Medulla oblongata (tissue), 1 donor: ENCODE data around the gene DTX1.
"Not testable (repeated sequence)": the region's sequence is repeated elsewhere in the genome, so short reads cannot be mapped to it uniquely, and the experiment has no call there.

Source experiments
- DNase-seq: peaks from one replicate; pipeline ENCODE4 v3.0.0-alpha.2; 2015; ENCODE audit errors: extremely low spot score

DTX1 gene

GRCh38 chr12:113114447-113115178 lies 58.1 kb downstream of the DTX1 start:
- no peak for DNase-seq

GRCh38 chr12:113115455-113116126 lies 59.1 kb downstream of the DTX1 start:
- DNase-seq = no peak

GRCh38 chr12:113116875-113117274 lies 60.3 kb downstream of the DTX1 start:
- DNase-seq = no peak

- not testable (repeated sequence) for DNase-seq
Observed at GRCh38 chr12:113117684-113118083, 61.2 kb downstream of the DTX1 start.

GRCh38 chr12:113118142-113118541 lies 61.6 kb downstream of the DTX1 start:
- no peak for DNase-seq

- no peak for DNase-seq
Observed at GRCh38 chr12:113119980-113120669, 63.6 kb downstream of the DTX1 start.

GRCh38 chr12:113120670-113121370 lies 64.3 kb downstream of the DTX1 start:
- no peak for DNase-seq

GRCh38 chr12:113127791-113128199 lies 71.3 kb downstream of the DTX1 start:
- DNase-seq = no peak

- DNase-seq = no peak
Observed at GRCh38 chr12:113128802-113129663, 72.5 kb downstream of the DTX1 start.

- DNase-seq = no peak
Observed at GRCh38 chr12:113129664-113130456, 73.3 kb downstream of the DTX1 start.

- peak; percentile 25 for DNase-seq
Observed at GRCh38 chr12:113130457-113131135, 74.1 kb downstream of the DTX1 start.

- DNase-seq = no peak
Observed at GRCh38 chr12:113131556-113131955, 75.0 kb downstream of the DTX1 start.

- no peak for DNase-seq
Observed at GRCh38 chr12:113133036-113133435, 76.5 kb downstream of the DTX1 start.

GRCh38 chr12:113133666-113134065 lies 77.1 kb downstream of the DTX1 start:
- no peak for DNase-seq

GRCh38 chr12:113134071-113134470 lies 77.5 kb downstream of the DTX1 start:
- no peak for DNase-seq

GRCh38 chr12:113134521-113134951 lies 78.0 kb downstream of the DTX1 start:
- DNase-seq = no peak

GRCh38 chr12:113135178-113136127 lies 78.9 kb downstream of the DTX1 start, which contains the start of gene RASAL1:
Gene RASAL1, minus strand, starts transcription at chr12:113135761. Its CDS starts 299 bp downstream, at chr12:113135462.
- DNase-seq = peak; percentile 18
